K562 (cell line): ENCODE measurements around the gene TARM1. TPM values are rescaled to one million over a fixed set of nuclear protein-coding genes. Genes with fewer than 3 reads are reported as not detected.

Experiments
- HNRNPH1 ChIP-seq: fragments of 200-400 bp; formaldehyde crosslinking; optimal IDR thresholded peaks from 2 replicates; pipeline ENCODE3; 2017; ENCODE audit warnings: low read depth, mild to moderate bottlenecking, low read length, moderate library complexity
- IFI16 ChIP-seq: fragments of 250-450 bp; sonication (Bioruptor Pico); IDR thresholded peaks from 2 replicates; pipeline ENCODE4 v2.1.2; 2022; ENCODE audit warnings: mild to moderate bottlenecking, inconsistent platforms
- JUND ChIP-seq, 2 experiments: IDR thresholded peaks; 2 replicates in 1 of 2; 3 replicates in 1 of 2; pipeline ENCODE4 v1.6.1; 2011; ENCODE audit warnings: borderline replicate concordance in 2 of 2, low read depth in 2 of 2, low read length in 2 of 2, improper control_type of control experiment in 1 of 2, missing biosample characterization in 1 of 2, missing genetic modification characterization in 1 of 2, missing genetic modification reagents in 1 of 2
- PHF20 ChIP-seq: fragments of 450-650 bp; IDR thresholded peaks from 2 replicates; pipeline ENCODE4 v1.6.1; 2018; ENCODE audit not compliant: partially characterized antibody
- ZNF764 ChIP-seq: fragments of 250-450 bp; sonication (Bioruptor Pico); IDR thresholded peaks from 2 replicates; pipeline ENCODE4 v1.4.0; 2020; ENCODE audit warnings: low read depth, mild to moderate bottlenecking, moderate library complexity
- polyA plus RNA-seq, 8 experiments: library from polyadenylated mRNA; depleted of rRNA in 4 of 8; stranded (reverse) in 5 of 8; unstranded in 3 of 8; fragments of >200 nt; fragmentation: Nextera tagmentation in 2 of 8; fragmentation: Illumina TruSeq in 1 of 8; extraction: Ambion mirVana in 2 of 8; extraction: Trizol in 1 of 8; gene quantifications; 2 replicates each; pipeline versions ENCODE4 v1.2.1 to v1.2.3, GENCODE V29; 2011 to 2014; ENCODE audit warnings: inconsistent platforms in 1 of 8, missing spikeins in 1 of 8
- total RNA-seq, 7 experiments: library from RNA; depleted of rRNA in 6 of 7; stranded (reverse); fragments of >200 nt in 6 of 7; fragmentation: Illumina TruSeq in 2 of 7; extraction: Trizol in 2 of 7; gene quantifications; 2 replicates each; pipeline versions ENCODE4 v1.2.1 to v1.2.3, GENCODE V29; 2011 to 2021; ENCODE audit warnings: low replicate concordance in 1 of 7
- TF ChIP-seq, protein P1 (sequence below): fragments of 200-600 bp; sonication (generic); IDR thresholded peaks from one replicate; pipeline ENCODE4 v1.6.1; 2012; ENCODE audit warnings: mild to moderate bottlenecking, low read depth, low read length, inconsistent platforms
- TF ChIP-seq, protein P2 (sequence below): fragments of 450-650 bp; formaldehyde crosslinking; IDR thresholded peaks from 2 replicates; pipeline ENCODE4 v1.4.0; 2020; ENCODE audit warnings: mild to moderate bottlenecking, mixed read lengths
- TF ChIP-seq, protein P3 (sequence below): fragments of 250-450 bp; sonication (Bioruptor Pico); IDR thresholded peaks from 2 replicates; pipeline ENCODE4 v1.8.0; 2021; ENCODE audit warnings: moderate library complexity, mild to moderate bottlenecking, inconsistent platforms
- TF ChIP-seq, protein P4 (sequence below): sonication (generic); formaldehyde crosslinking; IDR thresholded peaks from 2 replicates; pipeline ENCODE4 v1.8.1; 2023; ENCODE audit warnings: mild to moderate bottlenecking, missing genetic modification reagents, moderate library complexity

The TARM1 gene
- total and polyA plus RNA-seq, 9 of the 15 experiments (the other 6 are each of a cell fraction or from before 2014, with no cell fraction given) = not detected

DNA sequence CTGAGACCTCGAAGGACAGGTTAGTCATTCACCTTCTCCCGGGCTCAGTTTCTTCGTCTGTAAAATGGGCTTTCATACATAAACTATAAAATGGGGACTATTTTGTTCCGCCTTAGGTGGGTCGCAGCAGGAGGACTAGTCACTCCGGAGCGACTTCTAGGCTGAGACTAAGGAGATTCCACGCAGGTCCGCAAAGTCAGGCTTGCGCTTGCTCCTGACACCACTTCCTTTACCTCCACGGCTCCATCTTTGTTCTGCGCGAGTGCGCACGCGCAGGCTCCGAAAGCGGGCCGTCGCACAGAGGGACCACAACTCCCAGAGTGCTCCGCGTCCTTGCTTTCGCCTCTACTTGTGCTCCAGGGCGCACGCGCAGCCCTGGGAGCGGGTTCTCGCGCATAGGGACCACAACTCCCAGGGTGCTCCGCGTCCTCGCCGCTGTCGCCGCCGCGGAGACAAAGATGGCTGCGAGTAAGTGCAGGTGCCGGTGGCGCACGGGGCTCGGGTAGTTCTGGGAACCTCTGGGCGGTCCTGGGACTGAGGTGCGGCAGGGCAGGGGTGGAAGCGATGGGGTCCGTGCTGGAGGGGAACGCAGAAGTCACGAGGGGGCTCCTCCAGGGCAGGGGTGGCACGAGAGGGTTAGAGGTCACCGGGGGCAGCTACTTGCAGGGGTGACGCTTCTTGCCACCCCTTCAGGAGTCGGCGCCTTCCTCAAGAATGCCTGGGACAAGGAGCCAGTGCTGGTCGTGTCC is 21.4 kb upstream of the TARM1 start, which contains the start of gene NDUFA3 (continued):
- TF ChIP-seq, protein P1, sequence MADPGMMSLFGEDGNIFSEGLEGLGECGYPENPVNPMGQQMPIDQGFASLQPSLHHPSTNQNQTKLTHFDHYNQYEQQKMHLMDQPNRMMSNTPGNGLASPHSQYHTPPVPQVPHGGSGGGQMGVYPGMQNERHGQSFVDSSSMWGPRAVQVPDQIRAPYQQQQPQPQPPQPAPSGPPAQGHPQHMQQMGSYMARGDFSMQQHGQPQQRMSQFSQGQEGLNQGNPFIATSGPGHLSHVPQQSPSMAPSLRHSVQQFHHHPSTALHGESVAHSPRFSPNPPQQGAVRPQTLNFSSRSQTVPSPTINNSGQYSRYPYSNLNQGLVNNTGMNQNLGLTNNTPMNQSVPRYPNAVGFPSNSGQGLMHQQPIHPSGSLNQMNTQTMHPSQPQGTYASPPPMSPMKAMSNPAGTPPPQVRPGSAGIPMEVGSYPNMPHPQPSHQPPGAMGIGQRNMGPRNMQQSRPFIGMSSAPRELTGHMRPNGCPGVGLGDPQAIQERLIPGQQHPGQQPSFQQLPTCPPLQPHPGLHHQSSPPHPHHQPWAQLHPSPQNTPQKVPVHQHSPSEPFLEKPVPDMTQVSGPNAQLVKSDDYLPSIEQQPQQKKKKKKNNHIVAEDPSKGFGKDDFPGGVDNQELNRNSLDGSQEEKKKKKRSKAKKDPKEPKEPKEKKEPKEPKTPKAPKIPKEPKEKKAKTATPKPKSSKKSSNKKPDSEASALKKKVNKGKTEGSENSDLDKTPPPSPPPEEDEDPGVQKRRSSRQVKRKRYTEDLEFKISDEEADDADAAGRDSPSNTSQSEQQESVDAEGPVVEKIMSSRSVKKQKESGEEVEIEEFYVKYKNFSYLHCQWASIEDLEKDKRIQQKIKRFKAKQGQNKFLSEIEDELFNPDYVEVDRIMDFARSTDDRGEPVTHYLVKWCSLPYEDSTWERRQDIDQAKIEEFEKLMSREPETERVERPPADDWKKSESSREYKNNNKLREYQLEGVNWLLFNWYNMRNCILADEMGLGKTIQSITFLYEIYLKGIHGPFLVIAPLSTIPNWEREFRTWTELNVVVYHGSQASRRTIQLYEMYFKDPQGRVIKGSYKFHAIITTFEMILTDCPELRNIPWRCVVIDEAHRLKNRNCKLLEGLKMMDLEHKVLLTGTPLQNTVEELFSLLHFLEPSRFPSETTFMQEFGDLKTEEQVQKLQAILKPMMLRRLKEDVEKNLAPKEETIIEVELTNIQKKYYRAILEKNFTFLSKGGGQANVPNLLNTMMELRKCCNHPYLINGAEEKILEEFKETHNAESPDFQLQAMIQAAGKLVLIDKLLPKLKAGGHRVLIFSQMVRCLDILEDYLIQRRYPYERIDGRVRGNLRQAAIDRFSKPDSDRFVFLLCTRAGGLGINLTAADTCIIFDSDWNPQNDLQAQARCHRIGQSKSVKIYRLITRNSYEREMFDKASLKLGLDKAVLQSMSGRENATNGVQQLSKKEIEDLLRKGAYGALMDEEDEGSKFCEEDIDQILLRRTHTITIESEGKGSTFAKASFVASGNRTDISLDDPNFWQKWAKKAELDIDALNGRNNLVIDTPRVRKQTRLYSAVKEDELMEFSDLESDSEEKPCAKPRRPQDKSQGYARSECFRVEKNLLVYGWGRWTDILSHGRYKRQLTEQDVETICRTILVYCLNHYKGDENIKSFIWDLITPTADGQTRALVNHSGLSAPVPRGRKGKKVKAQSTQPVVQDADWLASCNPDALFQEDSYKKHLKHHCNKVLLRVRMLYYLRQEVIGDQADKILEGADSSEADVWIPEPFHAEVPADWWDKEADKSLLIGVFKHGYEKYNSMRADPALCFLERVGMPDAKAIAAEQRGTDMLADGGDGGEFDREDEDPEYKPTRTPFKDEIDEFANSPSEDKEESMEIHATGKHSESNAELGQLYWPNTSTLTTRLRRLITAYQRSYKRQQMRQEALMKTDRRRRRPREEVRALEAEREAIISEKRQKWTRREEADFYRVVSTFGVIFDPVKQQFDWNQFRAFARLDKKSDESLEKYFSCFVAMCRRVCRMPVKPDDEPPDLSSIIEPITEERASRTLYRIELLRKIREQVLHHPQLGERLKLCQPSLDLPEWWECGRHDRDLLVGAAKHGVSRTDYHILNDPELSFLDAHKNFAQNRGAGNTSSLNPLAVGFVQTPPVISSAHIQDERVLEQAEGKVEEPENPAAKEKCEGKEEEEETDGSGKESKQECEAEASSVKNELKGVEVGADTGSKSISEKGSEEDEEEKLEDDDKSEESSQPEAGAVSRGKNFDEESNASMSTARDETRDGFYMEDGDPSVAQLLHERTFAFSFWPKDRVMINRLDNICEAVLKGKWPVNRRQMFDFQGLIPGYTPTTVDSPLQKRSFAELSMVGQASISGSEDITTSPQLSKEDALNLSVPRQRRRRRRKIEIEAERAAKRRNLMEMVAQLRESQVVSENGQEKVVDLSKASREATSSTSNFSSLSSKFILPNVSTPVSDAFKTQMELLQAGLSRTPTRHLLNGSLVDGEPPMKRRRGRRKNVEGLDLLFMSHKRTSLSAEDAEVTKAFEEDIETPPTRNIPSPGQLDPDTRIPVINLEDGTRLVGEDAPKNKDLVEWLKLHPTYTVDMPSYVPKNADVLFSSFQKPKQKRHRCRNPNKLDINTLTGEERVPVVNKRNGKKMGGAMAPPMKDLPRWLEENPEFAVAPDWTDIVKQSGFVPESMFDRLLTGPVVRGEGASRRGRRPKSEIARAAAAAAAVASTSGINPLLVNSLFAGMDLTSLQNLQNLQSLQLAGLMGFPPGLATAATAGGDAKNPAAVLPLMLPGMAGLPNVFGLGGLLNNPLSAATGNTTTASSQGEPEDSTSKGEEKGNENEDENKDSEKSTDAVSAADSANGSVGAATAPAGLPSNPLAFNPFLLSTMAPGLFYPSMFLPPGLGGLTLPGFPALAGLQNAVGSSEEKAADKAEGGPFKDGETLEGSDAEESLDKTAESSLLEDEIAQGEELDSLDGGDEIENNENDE = no peak
- TF ChIP-seq, protein P2, sequence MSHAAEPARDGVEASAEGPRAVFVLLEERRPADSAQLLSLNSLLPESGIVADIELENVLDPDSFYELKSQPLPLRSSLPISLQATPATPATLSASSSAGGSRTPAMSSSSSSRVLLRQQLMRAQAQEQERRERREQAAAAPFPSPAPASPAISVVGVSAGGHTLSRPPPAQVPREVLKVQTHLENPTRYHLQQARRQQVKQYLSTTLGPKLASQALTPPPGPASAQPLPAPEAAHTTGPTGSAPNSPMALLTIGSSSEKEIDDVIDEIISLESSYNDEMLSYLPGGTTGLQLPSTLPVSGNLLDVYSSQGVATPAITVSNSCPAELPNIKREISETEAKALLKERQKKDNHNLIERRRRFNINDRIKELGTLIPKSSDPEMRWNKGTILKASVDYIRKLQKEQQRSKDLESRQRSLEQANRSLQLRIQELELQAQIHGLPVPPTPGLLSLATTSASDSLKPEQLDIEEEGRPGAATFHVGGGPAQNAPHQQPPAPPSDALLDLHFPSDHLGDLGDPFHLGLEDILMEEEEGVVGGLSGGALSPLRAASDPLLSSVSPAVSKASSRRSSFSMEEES (CRISPR knock-in tag) = no peak
- TF ChIP-seq, protein P3, sequence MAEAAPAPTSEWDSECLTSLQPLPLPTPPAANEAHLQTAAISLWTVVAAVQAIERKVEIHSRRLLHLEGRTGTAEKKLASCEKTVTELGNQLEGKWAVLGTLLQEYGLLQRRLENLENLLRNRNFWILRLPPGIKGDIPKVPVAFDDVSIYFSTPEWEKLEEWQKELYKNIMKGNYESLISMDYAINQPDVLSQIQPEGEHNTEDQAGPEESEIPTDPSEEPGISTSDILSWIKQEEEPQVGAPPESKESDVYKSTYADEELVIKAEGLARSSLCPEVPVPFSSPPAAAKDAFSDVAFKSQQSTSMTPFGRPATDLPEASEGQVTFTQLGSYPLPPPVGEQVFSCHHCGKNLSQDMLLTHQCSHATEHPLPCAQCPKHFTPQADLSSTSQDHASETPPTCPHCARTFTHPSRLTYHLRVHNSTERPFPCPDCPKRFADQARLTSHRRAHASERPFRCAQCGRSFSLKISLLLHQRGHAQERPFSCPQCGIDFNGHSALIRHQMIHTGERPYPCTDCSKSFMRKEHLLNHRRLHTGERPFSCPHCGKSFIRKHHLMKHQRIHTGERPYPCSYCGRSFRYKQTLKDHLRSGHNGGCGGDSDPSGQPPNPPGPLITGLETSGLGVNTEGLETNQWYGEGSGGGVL (CRISPR knock-in tag) = no peak
- TF ChIP-seq, protein P4, sequence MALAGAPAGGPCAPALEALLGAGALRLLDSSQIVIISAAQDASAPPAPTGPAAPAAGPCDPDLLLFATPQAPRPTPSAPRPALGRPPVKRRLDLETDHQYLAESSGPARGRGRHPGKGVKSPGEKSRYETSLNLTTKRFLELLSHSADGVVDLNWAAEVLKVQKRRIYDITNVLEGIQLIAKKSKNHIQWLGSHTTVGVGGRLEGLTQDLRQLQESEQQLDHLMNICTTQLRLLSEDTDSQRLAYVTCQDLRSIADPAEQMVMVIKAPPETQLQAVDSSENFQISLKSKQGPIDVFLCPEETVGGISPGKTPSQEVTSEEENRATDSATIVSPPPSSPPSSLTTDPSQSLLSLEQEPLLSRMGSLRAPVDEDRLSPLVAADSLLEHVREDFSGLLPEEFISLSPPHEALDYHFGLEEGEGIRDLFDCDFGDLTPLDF (CRISPR knock-in tag) = peak; percentile 21; the same call in 1 of the 2 replicates
- no peak for TF ChIP-seq IFI16 (CRISPR knock-in tag)
- no peak for TF ChIP-seq HNRNPH1
- peak; percentile 90 for TF ChIP-seq PHF20
- no peak for TF ChIP-seq JUND (IDR thresholded peaks at IDR 0.05; ENCODE audit: borderline replicate concordance, low read depth, low read length)
- peak; percentile 35; the same call in 2 of the 3 replicates for TF ChIP-seq JUND (tag; IDR thresholded peaks at IDR 0.05; ENCODE audit: borderline replicate concordance, low read depth, low read length)
- no peak for TF ChIP-seq ZNF764
